Esophagus mucosa (tissue), 1 donor: ENCODE results near the gene HDDC3. TPM values are rescaled to one million over a fixed set of nuclear protein-coding genes. Genes with fewer than 3 reads are reported as not detected.

ENCODE experiments used
- ATAC-seq: fragments of 200-7000 bp; cut with Tn5 transposase; one replicate; pipeline ENCODE4 v1.9.1; 2020
- total RNA-seq: library from RNA; stranded (reverse); gene quantifications from one replicate; pipeline ENCODE4 v1.2.4, GENCODE V29; 2023
- donor health status: DM: yes; HTN: yes; CAD: no.

HDDC3 gene
- total RNA-seq, 1 donor from 2014 or later, result 10.6 TPM

DNA sequence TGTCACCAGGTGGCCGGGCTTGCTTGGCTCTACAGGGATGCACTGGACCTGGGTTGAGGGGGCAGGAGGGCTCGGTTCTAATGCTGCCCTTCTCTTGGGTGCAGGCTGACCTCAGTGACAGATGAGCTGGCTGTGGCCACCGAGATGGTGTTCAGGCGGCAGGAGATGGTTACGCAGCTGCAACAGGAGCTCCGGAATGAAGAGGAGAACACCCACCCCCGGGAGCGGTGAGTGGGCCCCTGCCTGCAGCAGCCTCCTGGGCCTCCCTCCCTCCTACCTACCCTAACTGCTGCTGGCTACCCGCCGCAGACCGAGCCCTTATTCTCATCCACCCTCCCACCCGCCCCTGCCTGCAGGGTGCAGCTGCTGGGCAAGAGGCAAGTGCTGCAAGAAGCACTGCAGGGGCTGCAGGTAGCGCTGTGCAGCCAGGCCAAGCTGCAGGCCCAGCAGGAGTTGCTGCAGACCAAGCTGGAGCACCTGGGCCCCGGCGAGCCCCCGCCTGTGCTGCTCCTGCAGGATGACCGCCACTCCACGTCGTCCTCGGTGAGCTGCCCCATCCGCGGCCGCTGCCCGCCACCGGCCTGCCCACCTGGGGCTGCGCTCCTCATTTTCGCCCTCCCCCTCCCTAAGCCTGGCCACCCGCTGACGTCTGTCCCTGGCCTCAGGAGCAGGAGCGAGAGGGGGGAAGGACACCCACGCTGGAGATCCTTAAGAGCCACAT, 42.5 kb downstream of the HDDC3 start:
- ATAC-seq, result no peak

DNA sequence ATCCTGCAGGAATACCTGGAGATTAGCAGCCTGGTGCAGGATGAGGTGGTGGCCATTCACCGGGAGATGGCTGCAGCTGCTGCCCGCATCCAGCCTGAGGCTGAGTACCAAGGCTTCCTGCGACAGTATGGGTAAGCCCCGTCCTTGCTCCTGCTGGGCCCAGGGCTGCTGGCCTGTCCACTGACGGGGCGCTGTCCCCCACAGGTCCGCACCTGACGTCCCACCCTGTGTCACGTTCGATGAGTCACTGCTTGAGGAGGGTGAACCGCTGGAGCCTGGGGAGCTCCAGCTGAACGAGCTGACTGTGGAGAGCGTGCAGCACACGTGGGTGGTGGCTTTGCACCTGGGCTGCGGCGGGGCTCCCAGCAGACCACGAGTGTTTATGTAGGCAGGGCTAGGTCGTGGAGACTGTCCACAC, 43.0 kb downstream of the HDDC3 start:
- no peak for ATAC-seq

DNA sequence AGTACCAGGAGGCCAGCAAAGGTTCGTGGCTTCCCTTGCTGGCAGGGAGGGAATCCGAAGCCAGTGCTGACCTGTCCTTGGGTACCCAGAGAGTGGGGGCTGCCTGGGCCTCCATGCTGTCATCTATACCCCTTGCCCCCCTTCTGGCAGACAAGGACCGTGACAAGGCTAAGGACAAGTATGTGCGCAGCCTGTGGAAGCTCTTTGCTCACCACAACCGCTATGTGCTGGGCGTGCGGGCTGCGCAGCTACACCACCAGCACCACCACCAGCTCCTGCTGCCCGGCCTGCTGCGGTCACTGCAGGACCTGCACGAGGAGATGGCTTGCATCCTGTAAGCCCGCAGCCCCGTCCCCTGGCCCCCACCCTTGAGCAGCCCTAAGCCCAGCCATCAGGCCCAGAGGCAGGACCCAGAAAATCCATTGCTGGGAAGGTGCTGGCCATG, 45.3 kb downstream of the HDDC3 start:
- ATAC-seq, result no peak

DNA sequence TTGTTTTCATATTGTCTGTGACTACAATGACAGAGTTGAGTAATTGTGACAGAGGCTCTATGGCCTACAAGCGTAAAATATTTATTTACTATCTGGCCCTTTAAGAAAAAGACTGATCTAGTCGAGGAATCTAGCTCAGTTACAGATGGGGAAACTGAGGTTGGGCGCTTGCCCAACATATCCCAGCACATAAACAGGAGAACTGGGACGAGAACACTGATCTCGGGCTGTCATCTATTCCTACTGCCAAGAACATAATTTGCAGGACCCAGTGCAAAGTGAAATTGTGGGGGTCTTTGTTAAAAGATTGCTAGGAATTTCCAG, 46.1 kb downstream of the HDDC3 start:
- no peak for ATAC-seq

DNA sequence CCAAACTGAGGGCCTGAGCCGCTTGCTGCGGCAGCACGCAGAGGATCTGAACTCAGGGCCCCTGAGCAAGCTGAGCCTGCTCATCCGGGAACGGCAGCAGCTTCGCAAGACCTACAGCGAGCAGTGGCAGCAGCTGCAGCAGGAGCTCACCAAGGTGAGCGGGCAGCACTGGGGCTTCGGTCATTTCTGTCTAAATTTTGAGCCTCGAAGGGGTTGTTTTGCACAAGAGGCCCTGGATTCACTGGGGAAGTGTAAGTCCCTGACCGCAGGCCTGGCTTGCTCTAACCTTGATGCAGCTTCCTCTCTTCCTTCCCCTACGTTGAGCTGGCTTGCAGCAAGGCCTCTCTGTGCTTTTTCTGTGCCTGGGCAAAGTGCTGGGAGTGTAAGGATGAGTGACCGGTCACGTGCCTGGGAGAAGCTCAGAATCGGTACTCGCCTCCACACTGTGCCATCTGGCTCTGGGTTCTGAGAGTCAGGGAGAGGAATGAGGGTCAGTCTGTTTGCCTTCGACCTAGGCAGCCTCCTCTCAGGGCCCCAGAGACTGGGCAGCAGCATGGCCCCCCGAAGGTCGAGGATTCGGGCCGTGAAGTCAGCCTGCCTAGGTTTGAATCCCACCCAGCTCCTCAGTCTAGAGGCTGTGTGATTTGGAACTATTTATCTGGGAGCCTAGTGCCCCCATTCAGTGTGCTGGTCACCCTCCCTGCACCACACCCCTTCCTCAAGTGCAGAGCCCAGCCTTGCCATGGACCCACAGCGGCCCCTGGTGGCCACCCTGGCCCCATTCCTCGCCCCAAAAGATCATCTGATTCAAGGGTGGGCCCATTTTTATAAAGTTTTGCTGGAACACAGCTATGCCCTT, 46.7 kb downstream of the HDDC3 start:
- ATAC-seq, result peak; percentile 63

DNA sequence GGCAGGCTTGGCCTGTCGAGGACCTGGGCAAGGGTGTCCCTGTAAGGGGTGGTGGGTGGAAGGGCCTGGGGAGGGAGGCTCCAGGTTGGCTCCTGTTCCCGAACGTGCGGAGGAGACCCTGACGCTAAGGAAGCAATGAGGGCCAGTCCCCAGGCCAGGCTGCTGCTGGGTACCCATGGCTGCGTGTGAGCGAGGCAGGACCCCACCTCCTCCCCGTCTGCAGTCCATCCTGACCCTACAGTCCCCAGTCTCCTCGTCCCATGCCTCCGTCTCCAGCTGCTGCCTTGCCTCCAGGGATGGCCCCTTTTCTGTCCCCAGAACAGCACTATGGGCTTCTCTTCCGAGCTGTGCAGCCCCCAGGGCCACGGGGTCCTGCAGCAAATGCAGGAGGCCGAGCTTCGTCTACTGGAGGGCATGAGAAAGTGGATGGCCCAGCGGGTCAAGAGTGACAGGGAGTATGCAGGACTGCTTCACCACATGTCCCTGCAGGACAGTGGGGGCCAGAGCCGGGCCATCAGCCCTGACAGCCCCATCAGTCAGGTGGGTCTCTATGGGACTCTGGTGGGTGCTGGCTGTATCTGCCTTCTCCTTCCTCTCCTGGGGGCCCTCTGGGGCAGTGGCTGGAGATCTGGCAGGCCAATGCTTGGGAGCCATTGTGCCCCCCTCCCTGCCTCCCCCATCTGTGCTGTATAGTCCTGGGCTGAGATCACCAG, 47.5 kb downstream of the HDDC3 start:
- ATAC-seq, result peak; percentile 5

DNA sequence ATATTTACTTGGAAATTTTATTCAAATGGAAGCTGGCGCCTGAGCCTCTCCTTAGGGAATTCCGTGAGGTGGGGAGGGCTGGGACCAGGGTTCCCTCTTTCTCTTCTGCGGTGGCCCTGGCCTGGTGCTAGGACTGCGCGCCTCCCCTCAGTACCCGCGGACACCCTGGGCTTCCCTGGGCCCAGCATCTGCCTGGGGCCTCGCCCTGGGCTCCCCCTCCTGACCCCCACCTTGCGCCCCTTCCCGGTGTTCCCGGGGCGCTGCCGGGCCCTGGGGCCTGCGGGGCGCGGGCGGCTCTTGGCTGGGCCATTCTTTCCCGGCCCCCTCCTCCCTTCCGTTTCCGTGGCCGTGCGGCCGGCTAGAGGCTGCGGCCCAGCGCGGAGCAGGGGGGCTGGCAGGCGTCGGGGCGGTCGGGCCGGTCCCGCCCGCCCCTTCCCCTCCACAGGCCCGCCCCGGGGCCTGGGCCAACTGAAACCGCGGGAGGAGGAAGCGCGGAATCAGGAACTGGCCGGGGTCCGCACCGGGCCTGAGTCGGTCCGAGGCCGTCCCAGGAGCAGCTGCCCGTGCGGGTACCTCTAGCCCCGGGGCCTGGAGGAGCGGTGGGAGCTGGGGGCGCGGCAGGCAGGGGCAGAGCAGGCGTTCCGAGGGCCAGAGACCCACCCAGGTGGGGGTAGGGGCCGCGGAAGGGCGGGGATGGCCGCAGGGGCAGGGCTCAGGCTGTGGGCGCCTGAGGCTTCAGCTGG, 48.2 kb downstream of the HDDC3 start, which contains the start of gene FES:
TSS of gene FES (plus strand) at position 529 of the 743 bp plus-strand sequence. CDS start 542 bp downstream, outside the sequence.
- ATAC-seq, result peak; percentile 42

DNA sequence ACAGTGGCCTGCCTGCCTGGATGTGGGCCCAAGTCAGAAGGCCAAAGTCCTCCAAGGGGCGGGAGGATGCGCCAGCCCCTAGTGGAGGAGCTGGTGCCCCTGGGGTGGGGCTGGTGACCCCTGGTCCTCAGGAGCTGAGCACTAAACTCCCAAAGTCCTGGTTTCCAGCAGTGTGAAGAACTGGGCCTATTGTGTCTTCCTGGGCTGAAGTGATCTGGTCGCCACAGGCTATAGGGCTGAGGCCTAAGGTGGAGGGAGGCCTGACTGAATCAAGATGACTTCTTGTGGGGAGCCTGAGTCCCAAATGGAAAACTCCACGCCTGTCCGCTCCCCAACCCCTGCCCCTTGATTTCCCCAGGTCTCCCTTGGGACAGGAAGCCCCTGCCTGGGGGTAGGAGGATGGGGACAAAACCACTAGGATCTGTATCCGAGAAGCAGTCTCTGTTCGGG, 48.8 kb downstream of the HDDC3 start:
- no peak for ATAC-seq

DNA sequence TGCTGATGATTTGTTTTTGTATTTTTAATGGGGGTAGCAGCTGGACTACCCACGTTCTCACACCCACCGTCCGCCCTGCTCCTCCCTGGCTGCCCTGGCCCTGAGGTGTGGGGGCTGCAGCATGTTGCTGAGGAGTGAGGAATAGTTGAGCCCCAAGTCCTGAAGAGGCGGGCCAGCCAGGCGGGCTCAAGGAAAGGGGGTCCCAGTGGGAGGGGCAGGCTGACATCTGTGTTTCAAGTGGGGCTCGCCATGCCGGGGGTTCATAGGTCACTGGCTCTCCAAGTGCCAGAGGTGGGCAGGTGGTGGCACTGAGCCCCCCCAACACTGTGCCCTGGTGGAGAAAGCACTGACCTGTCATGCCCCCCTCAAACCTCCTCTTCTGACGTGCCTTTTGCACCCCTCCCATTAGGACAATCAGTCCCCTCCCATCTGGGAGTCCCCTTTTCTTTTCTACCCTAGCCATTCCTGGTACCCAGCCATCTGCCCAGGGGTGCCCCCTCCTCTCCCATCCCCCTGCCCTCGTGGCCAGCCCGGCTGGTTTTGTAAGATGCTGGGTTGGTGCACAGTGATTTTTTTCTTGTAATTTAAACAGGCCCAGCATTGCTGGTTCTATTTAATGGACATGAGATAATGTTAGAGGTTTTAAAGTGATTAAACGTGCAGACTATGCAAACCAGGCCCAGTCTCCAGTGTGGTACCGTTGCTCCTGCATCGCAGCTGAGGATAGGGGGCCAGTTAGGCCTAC, 49.4 kb downstream of the HDDC3 start:
- ATAC-seq, result no peak

DNA sequence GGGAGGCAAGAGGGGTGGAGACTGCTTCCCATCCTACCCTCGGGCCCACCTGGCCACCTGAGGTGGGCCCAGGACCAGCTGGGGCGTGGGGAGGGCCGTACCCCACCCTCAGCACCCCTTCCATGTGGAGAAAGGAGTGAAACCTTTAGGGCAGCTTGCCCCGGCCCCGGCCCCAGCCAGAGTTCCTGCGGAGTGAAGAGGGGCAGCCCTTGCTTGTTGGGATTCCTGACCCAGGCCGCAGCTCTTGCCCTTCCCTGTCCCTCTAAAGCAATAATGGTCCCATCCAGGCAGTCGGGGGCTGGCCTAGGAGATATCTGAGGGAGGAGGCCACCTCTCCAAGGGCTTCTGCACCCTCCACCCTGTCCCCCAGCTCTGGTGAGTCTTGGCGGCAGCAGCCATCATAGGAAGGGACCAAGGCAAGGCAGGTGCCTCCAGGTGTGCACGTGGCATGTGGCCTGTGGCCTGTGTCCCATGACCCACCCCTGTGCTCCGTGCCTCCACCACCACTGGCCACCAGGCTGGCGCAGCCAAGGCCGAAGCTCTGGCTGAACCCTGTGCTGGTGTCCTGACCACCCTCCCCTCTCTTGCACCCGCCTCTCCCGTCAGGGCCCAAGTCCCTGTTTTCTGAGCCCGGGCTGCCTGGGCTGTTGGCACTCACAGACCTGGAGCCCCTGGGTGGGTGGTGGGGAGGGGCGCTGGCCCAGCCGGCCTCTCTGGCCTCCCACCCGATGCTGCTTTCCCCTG, 50.2 kb downstream of the HDDC3 start:
- ATAC-seq, result no peak

DNA sequence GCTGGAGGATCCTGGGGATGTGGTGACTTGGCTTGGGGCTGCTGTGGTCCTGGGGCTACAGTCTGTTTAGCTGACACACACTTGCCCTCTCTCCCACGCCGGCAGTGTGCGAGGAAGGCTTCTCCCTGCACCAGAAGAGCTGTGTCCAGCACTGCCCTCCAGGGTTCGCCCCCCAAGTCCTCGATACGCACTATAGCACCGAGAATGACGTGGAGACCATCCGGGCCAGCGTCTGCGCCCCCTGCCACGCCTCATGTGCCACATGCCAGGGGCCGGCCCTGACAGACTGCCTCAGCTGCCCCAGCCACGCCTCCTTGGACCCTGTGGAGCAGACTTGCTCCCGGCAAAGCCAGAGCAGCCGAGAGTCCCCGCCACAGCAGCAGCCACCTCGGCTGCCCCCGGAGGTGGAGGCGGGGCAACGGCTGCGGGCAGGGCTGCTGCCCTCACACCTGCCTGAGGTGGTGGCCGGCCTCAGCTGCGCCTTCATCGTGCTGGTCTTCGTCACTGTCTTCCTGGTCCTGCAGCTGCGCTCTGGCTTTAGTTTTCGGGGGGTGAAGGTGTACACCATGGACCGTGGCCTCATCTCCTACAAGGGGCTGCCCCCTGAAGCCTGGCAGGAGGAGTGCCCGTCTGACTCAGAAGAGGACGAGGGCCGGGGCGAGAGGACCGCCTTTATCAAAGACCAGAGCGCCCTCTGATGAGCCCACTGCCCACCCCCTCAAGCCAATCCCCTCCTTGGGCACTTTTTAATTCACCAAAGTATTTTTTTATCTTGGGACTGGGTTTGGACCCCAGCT, 51.0 kb downstream of the HDDC3 start:
- no peak for ATAC-seq

DNA sequence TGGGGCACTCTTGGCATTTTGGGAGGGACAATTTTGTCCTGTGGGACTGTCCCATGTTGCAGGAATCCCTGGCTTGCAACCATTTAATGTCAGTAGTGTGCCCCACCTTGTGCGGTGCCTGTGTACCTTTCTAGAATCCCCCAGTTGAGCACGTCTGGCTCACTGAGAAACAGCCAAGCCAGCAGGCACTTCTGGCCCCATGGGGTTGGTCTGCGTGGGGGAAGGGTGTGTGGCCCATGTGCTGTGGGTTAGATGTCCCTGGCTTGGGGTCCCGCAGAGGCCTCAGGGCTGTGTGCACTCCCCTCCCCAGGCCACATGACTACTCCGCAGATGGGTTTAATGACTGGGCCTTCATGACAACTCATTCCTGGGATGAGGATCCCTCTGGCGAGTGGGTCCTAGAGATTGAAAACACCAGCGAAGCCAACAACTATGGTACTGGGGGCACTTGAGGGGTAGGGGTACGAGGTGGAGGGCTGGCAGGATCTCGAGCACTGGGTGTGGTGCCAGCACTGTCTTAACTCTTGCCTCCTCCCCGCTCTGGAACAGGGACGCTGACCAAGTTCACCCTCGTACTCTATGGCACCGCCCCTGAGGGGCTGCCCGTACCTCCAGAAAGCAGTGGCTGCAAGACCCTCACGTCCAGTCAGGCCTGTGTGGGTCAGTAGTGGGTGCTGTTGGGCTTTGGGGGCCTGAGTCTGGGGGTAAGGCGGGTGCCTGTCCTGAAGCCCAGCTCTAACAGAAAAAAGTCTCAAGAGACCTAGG, 51.8 kb downstream of the HDDC3 start:
- no peak for ATAC-seq

Other genes starting within 250 kb of the HDDC3 start
- 4.3 TPM for gene BLM, start 215.2 kb downstream of the HDDC3 start, total RNA-seq
- gene FURIN, start 64.0 kb downstream of the HDDC3 start, total RNA-seq, result 30.6 TPM
- gene FES, start 48.0 kb downstream of the HDDC3 start, total RNA-seq, result 3.8 TPM
- 15.3 TPM for gene MAN2A2, start 29.2 kb downstream of the HDDC3 start, total RNA-seq
- gene UNC45A, start 2.7 kb upstream of the HDDC3 start, total RNA-seq, result 48.9 TPM
- 8.8 TPM for gene RCCD1, start 22.3 kb upstream of the HDDC3 start, total RNA-seq
- gene PRC1, start 62.0 kb upstream of the HDDC3 start, total RNA-seq, result 49.4 TPM
- 13.4 TPM for gene VPS33B, start 90.0 kb upstream of the HDDC3 start, total RNA-seq
- 0.28 TPM for gene SV2B, start 167.7 kb upstream of the HDDC3 start, total RNA-seq